ENCODE data around the gene POLR3F.

POLR3F gene

DNA sequence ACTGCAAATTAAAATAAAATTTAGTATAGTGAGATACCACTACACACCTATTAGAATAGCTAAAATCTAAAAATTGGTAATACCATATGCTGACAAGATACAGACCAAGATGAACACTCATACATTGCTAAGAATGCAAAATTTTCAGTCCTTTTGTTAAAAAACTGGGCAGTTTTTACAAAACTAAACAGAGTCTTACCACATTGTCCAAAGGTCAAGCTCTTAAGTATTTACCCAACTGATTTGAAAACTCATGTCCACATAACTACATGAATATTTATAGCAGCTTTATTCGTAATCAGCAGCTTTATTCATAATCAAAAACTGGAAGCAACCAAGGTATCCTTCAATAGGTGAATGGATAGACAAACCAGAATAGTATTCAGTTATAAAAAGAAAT is 10.0 kb downstream of the POLR3F start:
- H3K4me3 ChIP-seq (ENCODE audit: low read depth, low read length): no peak overlapping the region
- no peak for DNase-seq (ENCODE audit: low read depth)
- no peak for TF ChIP-seq CTCF (IDR thresholded peaks at IDR 0.05; ENCODE audit: control insufficient read depth, extremely low read depth, insufficient read depth)

- TF ChIP-seq CTCF (IDR thresholded peaks at IDR 0.05; ENCODE audit: control insufficient read depth, extremely low read depth, insufficient read depth): no peak
- no peak overlapping the region for H3K4me3 ChIP-seq (ENCODE audit: low read depth, low read length)
- DNase-seq (ENCODE audit: low read depth): no peak
Measured at GRCh38 chr20:18477821-18478220, 10.6 kb downstream of the POLR3F start.

DNA sequence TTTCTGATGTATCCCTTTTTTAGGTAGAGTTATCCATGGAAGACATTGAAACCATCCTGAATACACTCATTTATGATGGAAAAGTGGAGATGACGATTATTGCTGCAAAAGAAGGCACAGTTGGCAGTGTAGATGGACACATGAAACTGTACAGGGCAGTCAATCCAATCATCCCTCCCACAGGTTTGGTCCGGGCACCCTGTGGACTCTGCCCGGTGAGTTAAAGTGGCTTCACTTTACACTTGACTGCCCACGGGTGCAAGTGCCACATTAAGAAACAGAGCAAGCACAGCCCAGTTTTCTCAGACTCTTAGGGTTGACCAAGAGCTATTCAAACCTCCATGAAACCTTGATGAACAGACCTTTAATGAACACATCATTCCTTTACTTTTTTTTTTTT is 14.4 kb downstream of the POLR3F start:
- no peak overlapping the region for H3K4me3 ChIP-seq (ENCODE audit: low read depth, low read length)
- TF ChIP-seq CTCF (IDR thresholded peaks at IDR 0.05; ENCODE audit: control insufficient read depth, extremely low read depth, insufficient read depth): no peak
- DNase-seq (ENCODE audit: low read depth): no peak

GRCh38 chr20:18488301-18488700 is 21.1 kb downstream of the POLR3F start:
- no peak for TF ChIP-seq CTCF (IDR thresholded peaks at IDR 0.05; ENCODE audit: control insufficient read depth, extremely low read depth, insufficient read depth)
- no peak for DNase-seq (ENCODE audit: low read depth)
- H3K4me3 ChIP-seq (ENCODE audit: low read depth, low read length): no peak overlapping the region

DNA sequence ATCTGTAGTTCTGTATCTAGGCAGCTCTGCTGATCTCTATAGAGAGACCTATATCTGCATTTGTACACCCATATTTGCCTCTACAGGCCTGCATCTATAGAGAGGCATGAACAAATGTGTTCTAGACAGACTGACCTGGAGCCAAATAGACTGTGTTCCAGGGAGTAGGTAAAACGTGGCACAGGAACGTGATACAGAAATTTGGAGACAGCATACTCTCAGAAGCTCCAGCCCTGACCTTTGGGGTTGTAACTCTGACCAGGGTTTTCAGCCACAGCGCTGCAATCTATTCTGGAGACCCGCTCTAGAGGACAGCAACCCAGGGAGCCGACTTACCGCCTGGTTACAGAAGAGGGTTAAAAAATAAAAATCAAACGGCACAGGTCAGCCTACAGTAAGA is 28.9 kb downstream of the POLR3F start:
- DNase-seq (ENCODE audit: low read depth): peak; percentile 49
- TF ChIP-seq CTCF (IDR thresholded peaks at IDR 0.05; ENCODE audit: control insufficient read depth, extremely low read depth, insufficient read depth): no peak
- peak overlapping the region; percentile 81 for H3K4me3 ChIP-seq (ENCODE audit: low read depth, low read length)

- peak; percentile 55 for DNase-seq (ENCODE audit: low read depth)
- peak within 1 kb of the TSS; percentile 81 for H3K4me3 ChIP-seq (ENCODE audit: low read depth, low read length)
Measured at GRCh38 chr20:18496740-18497592, 29.8 kb downstream of the POLR3F start, which contains the start of gene RBBP9. Gene RBBP9 (minus strand): TSS chr20:18497225. CDS start chr20:18497167, 58 bp downstream.

More at GRCh38 chr20:18496740-18497592, 29.8 kb downstream of the POLR3F start, which contains the start of gene RBBP9:
- no peak for TF ChIP-seq CTCF (IDR thresholded peaks at IDR 0.05; ENCODE audit: control insufficient read depth, extremely low read depth, insufficient read depth)

Measured in LNCaP clone FGC (cell line).